Breast epithelium (tissue), 3 donors: ENCODE results near the gene DNAJA3.

Source experiments
- POLR2AphosphoS5 ChIP-seq, 3 donors: sonication (generic); formaldehyde crosslinking; IDR thresholded peaks; one replicate each; pipeline ENCODE4 v1.6.1; 2017; ENCODE audit warnings: antibody characterized with exemption in 3 of 3
- TF ChIP-seq, protein P1 (sequence below), 3 donors: fragments of 450-650 bp; IDR thresholded peaks; one replicate each; pipeline ENCODE4 v1.5.1; 2016 to 2017; ENCODE audit warnings: antibody characterized with exemption in 3 of 3, mild to moderate bottlenecking in 3 of 3, moderate library complexity in 3 of 3

- no peak for TF ChIP-seq POLR2AphosphoS5 (IDR thresholded peaks at IDR 0.05)
- TF ChIP-seq, protein P1, sequence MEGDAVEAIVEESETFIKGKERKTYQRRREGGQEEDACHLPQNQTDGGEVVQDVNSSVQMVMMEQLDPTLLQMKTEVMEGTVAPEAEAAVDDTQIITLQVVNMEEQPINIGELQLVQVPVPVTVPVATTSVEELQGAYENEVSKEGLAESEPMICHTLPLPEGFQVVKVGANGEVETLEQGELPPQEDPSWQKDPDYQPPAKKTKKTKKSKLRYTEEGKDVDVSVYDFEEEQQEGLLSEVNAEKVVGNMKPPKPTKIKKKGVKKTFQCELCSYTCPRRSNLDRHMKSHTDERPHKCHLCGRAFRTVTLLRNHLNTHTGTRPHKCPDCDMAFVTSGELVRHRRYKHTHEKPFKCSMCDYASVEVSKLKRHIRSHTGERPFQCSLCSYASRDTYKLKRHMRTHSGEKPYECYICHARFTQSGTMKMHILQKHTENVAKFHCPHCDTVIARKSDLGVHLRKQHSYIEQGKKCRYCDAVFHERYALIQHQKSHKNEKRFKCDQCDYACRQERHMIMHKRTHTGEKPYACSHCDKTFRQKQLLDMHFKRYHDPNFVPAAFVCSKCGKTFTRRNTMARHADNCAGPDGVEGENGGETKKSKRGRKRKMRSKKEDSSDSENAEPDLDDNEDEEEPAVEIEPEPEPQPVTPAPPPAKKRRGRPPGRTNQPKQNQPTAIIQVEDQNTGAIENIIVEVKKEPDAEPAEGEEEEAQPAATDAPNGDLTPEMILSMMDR (IDR thresholded peaks at IDR 0.05) = no peak
Measured at GRCh38 chr16:4382795-4383357, 42.8 kb upstream of the DNAJA3 start.
